Measurements from ENCODE around the gene GLB1L2.
"Not testable (repeated sequence)": the region's sequence is repeated elsewhere in the genome, so short reads cannot be mapped to it uniquely, and the experiment has no call there.

The GLB1L2 gene, protein sequence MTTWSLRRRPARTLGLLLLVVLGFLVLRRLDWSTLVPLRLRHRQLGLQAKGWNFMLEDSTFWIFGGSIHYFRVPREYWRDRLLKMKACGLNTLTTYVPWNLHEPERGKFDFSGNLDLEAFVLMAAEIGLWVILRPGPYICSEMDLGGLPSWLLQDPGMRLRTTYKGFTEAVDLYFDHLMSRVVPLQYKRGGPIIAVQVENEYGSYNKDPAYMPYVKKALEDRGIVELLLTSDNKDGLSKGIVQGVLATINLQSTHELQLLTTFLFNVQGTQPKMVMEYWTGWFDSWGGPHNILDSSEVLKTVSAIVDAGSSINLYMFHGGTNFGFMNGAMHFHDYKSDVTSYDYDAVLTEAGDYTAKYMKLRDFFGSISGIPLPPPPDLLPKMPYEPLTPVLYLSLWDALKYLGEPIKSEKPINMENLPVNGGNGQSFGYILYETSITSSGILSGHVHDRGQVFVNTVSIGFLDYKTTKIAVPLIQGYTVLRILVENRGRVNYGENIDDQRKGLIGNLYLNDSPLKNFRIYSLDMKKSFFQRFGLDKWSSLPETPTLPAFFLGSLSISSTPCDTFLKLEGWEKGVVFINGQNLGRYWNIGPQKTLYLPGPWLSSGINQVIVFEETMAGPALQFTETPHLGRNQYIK

GRCh38 chr11:134331354-134332188 is at the start of gene GLB1L2:
Gene GLB1L2 (plus strand): TSS chr11:134331988. CDS start chr11:134332062, 74 bp downstream.
- FAIRE-seq = no peak

GRCh38 chr11:134282121-134283045 is 49.4 kb upstream of the GLB1L2 start:
- FAIRE-seq = no peak

DNA sequence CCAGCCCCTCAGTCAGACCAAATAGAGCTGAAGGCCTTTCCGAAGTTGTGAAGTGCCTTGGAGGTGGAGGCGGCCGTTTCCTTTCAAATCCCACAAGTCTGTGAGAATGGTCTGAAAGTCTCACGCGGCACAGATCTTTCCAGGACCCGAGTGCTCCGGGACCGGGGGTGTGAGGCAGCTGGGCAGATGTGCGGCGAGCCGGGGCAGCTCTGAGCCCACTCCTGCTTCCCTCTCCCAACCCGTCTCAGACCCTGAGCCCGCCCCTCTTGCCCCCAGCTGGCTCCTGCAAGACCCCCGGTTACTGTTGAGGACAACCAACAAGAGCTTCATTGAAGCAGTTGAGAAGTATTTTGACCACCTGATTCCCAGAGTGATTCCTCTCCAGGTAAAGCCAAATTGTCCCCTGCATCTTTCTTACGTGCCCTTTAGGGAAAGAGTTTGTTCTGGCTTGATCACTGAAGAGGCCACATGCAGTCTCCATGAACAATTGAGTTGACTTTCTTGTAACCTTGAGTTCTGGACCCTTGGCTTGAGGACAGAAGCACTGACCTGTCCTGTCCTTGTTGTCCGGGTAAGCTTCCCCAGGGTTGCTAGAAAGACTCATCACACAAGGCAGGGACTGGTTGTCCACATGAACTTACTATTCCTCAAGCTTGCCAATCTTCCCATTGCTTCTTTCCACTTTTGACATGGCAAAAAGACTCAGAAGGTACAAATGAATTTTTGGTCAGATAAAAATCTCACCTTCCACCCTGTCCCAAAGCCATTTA is 48.1 kb upstream of the GLB1L2 start:
- no peak for FAIRE-seq

GRCh38 chr11:134284349-134284748 is 47.4 kb upstream of the GLB1L2 start:
- FAIRE-seq = not testable (repeated sequence)

DNA sequence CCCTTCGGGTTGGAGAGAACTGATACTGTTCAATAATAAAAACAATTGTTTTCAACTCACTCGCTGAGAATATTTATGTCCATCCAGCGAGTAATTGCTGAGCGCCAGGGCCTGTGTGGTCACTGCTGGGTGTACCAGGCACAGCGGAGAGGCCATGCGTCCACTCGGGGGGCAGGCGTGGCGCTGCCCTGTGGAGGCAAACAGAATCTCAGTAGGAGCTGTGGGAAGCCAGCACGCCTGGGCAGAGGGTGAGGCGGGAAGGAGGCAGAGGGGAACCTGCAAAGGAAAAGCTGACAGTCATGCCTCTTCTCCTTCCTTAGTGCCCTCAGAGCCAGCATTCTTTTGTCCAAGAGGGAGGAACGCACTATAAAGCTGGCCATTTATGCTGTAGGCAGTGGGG is 44.2 kb upstream of the GLB1L2 start:
- FAIRE-seq = no peak

DNA sequence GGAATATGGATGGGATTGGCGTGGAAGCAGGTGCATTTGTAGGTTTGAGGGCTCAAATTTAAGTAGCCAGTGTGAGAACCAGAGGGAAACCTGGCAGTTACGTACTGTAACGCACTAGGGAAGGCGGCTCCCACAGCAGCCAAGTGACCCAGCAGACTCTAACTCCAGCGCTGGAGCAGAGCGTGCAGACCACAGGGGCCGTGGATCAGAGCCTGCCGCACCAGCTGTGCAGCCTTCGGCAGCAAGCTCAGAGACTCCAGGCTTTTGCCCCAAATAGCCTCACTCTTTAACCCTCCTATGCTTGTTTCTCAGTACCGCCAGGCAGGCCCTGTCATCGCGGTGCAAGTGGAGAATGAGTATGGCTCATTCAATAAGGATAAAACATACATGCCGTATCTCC is 43.3 kb upstream of the GLB1L2 start:
- FAIRE-seq = no peak

- no peak for FAIRE-seq
Measured at GRCh38 chr11:134289167-134289566, 42.6 kb upstream of the GLB1L2 start.

DNA sequence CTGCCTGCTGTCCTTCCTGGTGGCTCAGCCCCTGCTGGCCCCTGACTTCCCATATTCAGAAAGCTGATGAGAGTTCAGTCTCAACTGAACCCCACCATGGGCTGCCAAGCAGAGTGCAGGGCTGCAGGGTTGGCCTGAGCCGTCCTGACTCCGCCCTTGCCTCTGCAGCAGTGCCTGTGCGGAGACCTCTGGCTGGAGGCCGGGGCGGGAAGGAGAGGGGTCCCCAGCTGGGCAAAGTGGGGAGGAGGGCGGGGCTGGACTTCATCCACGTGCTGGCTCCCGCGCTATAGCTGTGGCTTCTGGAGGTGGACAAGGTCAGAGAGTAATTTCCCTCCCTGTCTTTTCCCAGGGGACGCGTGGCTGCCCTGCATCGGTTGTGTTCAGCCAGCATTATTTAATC is 42.0 kb upstream of the GLB1L2 start:
- no peak for FAIRE-seq

- FAIRE-seq = no peak
Measured at GRCh38 chr11:134290646-134291045, 41.1 kb upstream of the GLB1L2 start.

- FAIRE-seq = no peak
Measured at GRCh38 chr11:134291196-134291595, 40.6 kb upstream of the GLB1L2 start.

- no peak for FAIRE-seq
Measured at GRCh38 chr11:134292661-134293060, 39.1 kb upstream of the GLB1L2 start.

DNA sequence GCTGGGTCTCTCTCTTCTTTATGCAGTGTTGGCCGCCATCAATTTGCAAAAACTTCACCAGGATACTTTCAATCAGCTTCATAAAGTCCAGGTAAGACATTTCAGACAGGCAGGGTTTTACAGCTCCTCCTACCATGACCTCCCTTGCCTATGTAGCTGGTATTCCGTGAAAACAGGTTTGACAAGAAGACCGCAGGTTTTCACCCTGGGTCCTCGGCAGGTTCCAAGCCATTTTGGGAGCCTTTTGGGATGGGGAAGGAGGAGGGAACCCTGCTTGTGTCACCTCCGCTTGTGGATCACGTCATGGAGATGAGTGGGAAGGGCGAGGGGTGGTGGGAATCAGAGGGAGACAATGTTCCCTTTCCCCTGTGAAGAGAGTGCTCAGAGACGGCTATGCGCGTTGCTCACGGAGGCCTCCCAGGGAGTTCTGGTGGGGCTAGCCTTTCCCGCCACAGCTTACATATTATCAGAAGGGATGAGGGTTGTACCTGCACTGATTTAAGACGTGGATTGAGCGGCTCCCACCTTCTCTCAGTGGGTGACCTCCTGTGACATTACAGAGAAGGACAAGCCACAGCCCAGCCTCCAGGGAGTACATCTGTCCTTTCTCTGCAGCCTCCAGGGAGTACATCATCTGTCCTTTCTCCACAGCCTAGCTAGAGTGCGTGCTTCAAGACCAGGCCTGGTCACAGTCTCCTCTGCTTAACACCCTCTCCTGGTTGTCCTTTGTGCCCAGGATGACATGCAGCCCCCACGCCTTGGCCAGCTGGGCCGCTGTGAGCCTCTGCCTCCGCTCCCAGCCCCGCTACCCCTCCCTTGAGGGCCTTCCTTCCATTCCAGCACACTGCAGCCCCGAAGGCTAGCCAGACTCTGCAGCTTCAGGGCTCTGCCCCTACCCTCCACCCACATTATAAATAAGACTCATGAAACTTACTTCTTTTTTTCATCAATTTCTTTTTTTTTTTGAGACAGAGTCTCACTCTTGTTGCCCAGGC is 38.4 kb upstream of the GLB1L2 start:
- FAIRE-seq = no peak

DNA sequence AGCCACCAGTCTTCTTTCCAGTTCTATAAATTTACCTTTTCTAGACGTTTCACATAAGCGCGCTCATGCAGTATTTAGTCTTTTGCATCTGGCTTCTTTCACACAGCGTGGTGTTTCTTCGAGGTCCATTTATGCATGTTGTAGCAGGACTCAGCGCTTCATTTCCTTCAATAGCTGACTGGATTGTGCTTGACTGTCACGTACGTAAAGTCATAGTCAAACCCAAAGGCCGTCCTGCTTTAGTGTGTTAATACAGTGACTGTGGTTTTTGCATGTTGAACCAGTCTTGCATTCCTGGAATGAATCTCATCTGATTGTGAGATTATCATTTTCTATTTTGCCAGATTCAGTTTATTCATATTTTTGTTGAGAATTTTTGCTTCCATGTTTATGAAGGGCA is 37.1 kb upstream of the GLB1L2 start:
- no peak for FAIRE-seq

- FAIRE-seq = no peak
Measured at GRCh38 chr11:134312223-134312622, 19.6 kb upstream of the GLB1L2 start.

DNA sequence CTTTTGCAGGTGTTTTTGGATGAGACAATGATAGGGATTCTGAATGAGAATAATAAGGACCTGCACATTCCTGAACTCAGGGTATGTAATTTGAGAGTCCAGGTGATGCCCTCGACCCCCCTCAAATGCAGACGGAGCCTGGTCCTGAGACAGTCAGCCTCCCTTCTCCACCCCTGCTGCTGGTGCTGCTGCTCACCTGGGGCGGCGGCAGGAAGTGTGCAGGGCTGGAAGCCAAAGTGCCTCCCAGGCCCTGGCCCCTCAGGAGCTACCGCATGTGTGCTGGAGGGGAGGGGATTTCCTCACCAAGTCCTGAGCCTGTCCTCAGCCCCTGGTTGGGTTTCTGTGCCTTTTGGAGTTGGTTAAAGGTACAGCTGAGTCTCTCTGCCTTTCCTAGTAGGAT is 19.0 kb upstream of the GLB1L2 start:
- no peak for FAIRE-seq

- no peak for FAIRE-seq
Measured at GRCh38 chr11:134313379-134313778, 18.4 kb upstream of the GLB1L2 start.

DNA sequence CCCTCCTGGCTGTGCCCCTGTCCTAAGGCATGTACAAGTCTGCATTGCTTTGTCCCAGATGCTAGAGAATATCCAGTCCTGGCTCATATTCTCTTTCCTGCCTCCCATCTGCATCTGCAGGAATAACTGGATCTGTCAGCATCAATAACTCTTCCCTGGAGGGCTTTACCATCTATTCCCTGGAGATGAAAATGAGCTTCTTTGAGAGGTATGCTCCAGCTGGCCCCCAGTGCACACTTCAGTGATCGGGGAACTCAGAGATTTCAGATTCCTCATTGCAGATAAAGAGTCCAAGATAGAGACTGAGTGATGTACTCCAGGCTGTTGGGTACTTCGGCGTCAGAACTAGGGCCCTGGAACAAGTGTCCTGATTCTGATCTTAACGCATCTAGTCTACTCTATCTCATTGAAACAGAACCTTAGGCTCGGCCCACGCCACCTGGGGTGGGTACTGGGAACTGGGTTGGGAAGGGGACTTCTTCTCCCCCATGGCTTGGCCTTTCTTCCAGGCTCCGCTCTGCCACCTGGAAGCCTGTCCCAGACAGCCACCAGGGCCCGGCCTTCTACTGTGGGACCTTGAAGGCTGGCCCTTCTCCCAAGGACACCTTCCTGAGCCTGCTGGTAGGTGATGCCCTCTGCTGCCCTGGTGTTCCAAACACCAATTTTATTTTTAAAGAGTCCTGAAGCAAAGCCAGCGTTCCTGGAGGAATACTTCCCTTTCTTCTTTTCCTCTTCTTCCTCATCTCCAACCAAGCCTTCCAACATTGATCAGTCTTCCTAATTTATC is 17.8 kb upstream of the GLB1L2 start:
- FAIRE-seq = no peak

- FAIRE-seq = no peak
Measured at GRCh38 chr11:134317103-134317502, 14.7 kb upstream of the GLB1L2 start.

DNA sequence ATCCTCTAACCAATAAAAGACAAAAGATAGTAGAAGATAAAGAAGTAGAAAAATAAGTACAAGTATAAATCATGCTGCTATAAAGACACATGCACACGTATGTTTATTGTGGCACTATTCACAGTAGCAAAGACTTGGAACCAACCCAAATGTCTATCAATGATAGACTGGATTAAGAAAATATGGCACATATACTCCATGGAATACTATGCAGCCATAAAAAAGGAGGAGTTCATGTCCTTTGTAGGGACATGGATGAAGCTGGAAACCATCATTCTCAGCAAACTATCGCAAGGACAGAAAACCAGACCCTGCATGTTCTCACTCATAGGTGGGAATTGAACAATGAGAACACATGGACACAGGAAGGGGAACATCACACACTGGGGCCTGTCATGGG is 10.4 kb upstream of the GLB1L2 start:
- FAIRE-seq = not testable (repeated sequence)

DNA sequence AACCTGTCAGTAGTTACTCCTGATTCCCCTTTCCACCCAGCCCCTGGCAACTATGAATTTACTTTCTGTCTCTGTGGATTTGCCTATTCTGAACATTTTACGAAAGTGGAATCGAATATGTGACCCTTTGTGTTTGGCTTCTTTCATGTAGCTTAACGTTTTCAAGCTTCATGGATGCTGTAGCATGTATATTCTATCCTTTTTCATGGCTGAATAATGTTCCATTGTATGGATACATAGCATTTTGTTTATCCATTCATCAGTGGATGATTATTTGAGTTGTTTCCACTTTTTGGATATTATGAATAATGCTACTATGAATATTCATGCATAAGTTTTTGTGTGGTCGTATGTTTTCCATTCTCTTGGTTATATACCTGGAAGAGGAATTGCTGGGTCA is 9.2 kb upstream of the GLB1L2 start:
- no peak for FAIRE-seq

All from G401.6 (cell line).